Liver (tissue), 3 donors: ENCODE results near the gene MYL4.

Source experiments
- RXRA ChIP-seq, 2 donors: IDR thresholded peaks; 2 replicates each; pipeline ENCODE4 v1.6.1; 2017 to 2018; ENCODE audit warnings: antibody characterized with exemption in 2 of 2, mild to moderate bottlenecking in 1 of 2
- TAF1 ChIP-seq: conservative IDR thresholded peaks from 2 replicates; pipeline ENCODE4 v1.6.1; 2016; ENCODE audit warnings: antibody characterized with exemption, mild to moderate bottlenecking
- TF ChIP-seq, protein P1 (sequence below): fragments of 150-350 bp; IDR thresholded peaks from 2 replicates; pipeline ENCODE4 v1.5.1; 2017; ENCODE audit warnings: improper control_type of control experiment, low read depth, low read length; ENCODE audit not compliant: missing input control
- TF ChIP-seq, protein P2 (sequence below): IDR thresholded peaks from 2 replicates; pipeline ENCODE4 v1.6.1; 2016; ENCODE audit warnings: antibody characterized with exemption
- donor health status: healthy.
- donor health status: healthy.

- TF ChIP-seq, protein P1, sequence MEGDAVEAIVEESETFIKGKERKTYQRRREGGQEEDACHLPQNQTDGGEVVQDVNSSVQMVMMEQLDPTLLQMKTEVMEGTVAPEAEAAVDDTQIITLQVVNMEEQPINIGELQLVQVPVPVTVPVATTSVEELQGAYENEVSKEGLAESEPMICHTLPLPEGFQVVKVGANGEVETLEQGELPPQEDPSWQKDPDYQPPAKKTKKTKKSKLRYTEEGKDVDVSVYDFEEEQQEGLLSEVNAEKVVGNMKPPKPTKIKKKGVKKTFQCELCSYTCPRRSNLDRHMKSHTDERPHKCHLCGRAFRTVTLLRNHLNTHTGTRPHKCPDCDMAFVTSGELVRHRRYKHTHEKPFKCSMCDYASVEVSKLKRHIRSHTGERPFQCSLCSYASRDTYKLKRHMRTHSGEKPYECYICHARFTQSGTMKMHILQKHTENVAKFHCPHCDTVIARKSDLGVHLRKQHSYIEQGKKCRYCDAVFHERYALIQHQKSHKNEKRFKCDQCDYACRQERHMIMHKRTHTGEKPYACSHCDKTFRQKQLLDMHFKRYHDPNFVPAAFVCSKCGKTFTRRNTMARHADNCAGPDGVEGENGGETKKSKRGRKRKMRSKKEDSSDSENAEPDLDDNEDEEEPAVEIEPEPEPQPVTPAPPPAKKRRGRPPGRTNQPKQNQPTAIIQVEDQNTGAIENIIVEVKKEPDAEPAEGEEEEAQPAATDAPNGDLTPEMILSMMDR, result no peak
- no peak for TF ChIP-seq TAF1
- TF ChIP-seq, protein P2, sequence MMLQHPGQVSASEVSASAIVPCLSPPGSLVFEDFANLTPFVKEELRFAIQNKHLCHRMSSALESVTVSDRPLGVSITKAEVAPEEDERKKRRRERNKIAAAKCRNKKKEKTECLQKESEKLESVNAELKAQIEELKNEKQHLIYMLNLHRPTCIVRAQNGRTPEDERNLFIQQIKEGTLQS, result no peak
- no peak for TF ChIP-seq RXRA (IDR thresholded peaks at IDR 0.05)
Measured at GRCh38 chr17:47251421-47251940, 42.3 kb downstream of the MYL4 start.
